ENCODE data around the gene LUZP2.

The LUZP2 gene

GRCh38 chr11:24513479-24514218 is 16.8 kb downstream of the LUZP2 start:
- CTCF ChIA-PET, result interaction anchor here (1.0 kb wide), 1 partner anchor 9 kb away, joined by 3 read pairs; no protein-coding TSS in a partner anchor
- no peak for TF ChIP-seq CTCF (IDR thresholded peaks at IDR 0.05; ENCODE audit: insufficient read depth, low read length, missing control alignments)
- POLR2A ChIA-PET, result no interaction called here
- H3K4me3 ChIP-seq (ENCODE audit: low read depth, low read length), result no peak overlapping the region
- no peak for DNase-seq (ENCODE audit: low read depth, low spot score)

- H3K4me3 ChIP-seq (ENCODE audit: low read depth, low read length), result no peak overlapping the region
- no peak for DNase-seq (ENCODE audit: low read depth, low spot score)
- ChIA-PET POLR2A (no interaction called here), CTCF (no interaction called here)
- no peak for TF ChIP-seq CTCF (IDR thresholded peaks at IDR 0.05; ENCODE audit: insufficient read depth, low read length, missing control alignments)
Observed at GRCh38 chr11:24514219-24514594, 17.4 kb downstream of the LUZP2 start.

GRCh38 chr11:24515632-24516031 is 18.8 kb downstream of the LUZP2 start:
- no peak for DNase-seq (ENCODE audit: low read depth, low spot score)
- no peak for TF ChIP-seq CTCF (IDR thresholded peaks at IDR 0.05; ENCODE audit: insufficient read depth, low read length, missing control alignments)
- ChIA-PET CTCF (no interaction called here), POLR2A (no interaction called here)
- no peak overlapping the region for H3K4me3 ChIP-seq (ENCODE audit: low read depth, low read length)

- DNase-seq (ENCODE audit: low read depth, low spot score), result no peak
- H3K4me3 ChIP-seq (ENCODE audit: low read depth, low read length), result no peak overlapping the region
- POLR2A ChIA-PET, result no interaction called here
- CTCF ChIA-PET, result no interaction called here
- no peak for TF ChIP-seq CTCF (IDR thresholded peaks at IDR 0.05; ENCODE audit: insufficient read depth, low read length, missing control alignments)
Observed at GRCh38 chr11:24516638-24517037, 19.8 kb downstream of the LUZP2 start.

GRCh38 chr11:24521601-24522000 is 24.7 kb downstream of the LUZP2 start:
- DNase-seq (ENCODE audit: low read depth, low spot score), result no peak
- H3K4me3 ChIP-seq (ENCODE audit: low read depth, low read length), result no peak overlapping the region
- CTCF ChIA-PET, result interaction anchor here (0.9 to 1.1 kb wide), 2 partner anchors 11 to 12 kb away, joined by 3 read pairs; no protein-coding TSS in a partner anchor
- no peak for TF ChIP-seq CTCF (IDR thresholded peaks at IDR 0.05; ENCODE audit: insufficient read depth, low read length, missing control alignments)
- POLR2A ChIA-PET, result no interaction called here

GRCh38 chr11:24524156-24524555 is 27.3 kb downstream of the LUZP2 start:
- CTCF ChIA-PET, result no interaction called here
- DNase-seq (ENCODE audit: low read depth, low spot score), result no peak
- no peak overlapping the region for H3K4me3 ChIP-seq (ENCODE audit: low read depth, low read length)
- POLR2A ChIA-PET, result no interaction called here
- no peak for TF ChIP-seq CTCF (IDR thresholded peaks at IDR 0.05; ENCODE audit: insufficient read depth, low read length, missing control alignments)

Measured in AG04449 (cell line).